HepG2 (cell line): ENCODE results near the gene VPS13D.

Source experiments
- RBFOX2 ChIP-seq: fragments of 200-400 bp; formaldehyde crosslinking; IDR thresholded peaks from 2 replicates; pipeline ENCODE4 v1.6.1; 2017; ENCODE audit warnings: low read depth, mild to moderate bottlenecking, low read length
- ZBTB2 ChIP-seq: sonication (generic); formaldehyde crosslinking; IDR thresholded peaks from 2 replicates; pipeline ENCODE4 v1.8.0; 2022; ENCODE audit warnings: low read depth, missing genetic modification reagents
- ZBTB49 ChIP-seq: sonication (generic); formaldehyde crosslinking; IDR thresholded peaks from 2 replicates; pipeline ENCODE4 v1.4.0; 2020; ENCODE audit warnings: missing genetic modification reagents, borderline replicate concordance

- TF ChIP-seq ZBTB2 (CRISPR knock-in tag), result no peak
- TF ChIP-seq RBFOX2, result no peak
- no peak for TF ChIP-seq ZBTB49
These were observed 319.2 kb downstream of the VPS13D start for GRCh38 chr1:12548973-12549459.
